Endothelial cell of umbilical vein (primary cell): Measurements from ENCODE around the gene PHF3. TPM values are rescaled to one million over a fixed set of nuclear protein-coding genes. Genes with fewer than 3 reads are reported as not detected.

Source experiments
- Bru-seq: library from RNA; stranded (reverse); fragments of 400-500 nt; gene quantifications from one replicate; lab custom pipeline; 2021; lab: Mats Ljungman, UMichigan
- BruChase-seq, 2 experiments: library from RNA; stranded (reverse); fragments of 400-500 nt; gene quantifications; one replicate each; lab custom pipeline; 2021; lab: Mats Ljungman, UMichigan
- BruUV-seq: library from RNA; stranded (reverse); fragments of 400-500 nt; replicated peaks from 2 replicates; lab custom pipeline; 2021; lab: Mats Ljungman, UMichigan
- CTCF ChIA-PET: fragments of 300-600, 350-600 bp; sonication (Branson Sonifier 250); formaldehyde crosslinking; loops from one replicate; lab custom pipeline; 2021; ENCODE audit warnings: antibody characterized with exemption, inconsistent platforms; lab: Charles Lee
- POLR2A ChIA-PET: fragments of 300-600, 350-600 bp; sonication (Branson Sonifier 250); formaldehyde crosslinking; loops from one replicate; lab custom pipeline; 2021; ENCODE audit warnings: antibody characterized with exemption, inconsistent platforms; lab: Charles Lee
- DNase-seq: peaks from one replicate; pipeline ENCODE4 v3.0.0-alpha.2; 2011; ENCODE audit warnings: low read depth, low spot score
- FAIRE-seq: peaks from 2 replicates; lab custom pipeline; 2011; peaks lifted over from hg19 to GRCh38; lab: Jason Lieb, UNC
- H2AFZ ChIP-seq: 2 replicates; pipeline ENCODE4 v1.6.0; 2012; ENCODE audit warnings: low read depth, low read length, control low read depth, inconsistent platforms
- H3K27ac ChIP-seq: 2 replicates; pipeline ENCODE4 v1.5.1; 2011; ENCODE audit warnings: low read depth, mild to moderate bottlenecking, control low read depth, low read length, moderate library complexity; ENCODE audit not compliant: insufficient read depth
- H3K27me3 ChIP-seq, 2 experiments: 2 replicates each; pipeline versions ENCODE4 v1.6.0 to v1.6.1; 2011; ENCODE audit warnings: low read length in 2 of 2, mixed read lengths in 1 of 2; ENCODE audit not compliant: control insufficient read depth in 2 of 2, insufficient read depth in 2 of 2
- H3K36me3 ChIP-seq, 2 experiments: 2 replicates in 1 of 2; 3 replicates in 1 of 2; pipeline ENCODE4 v1.5.1; 2011; ENCODE audit warnings: low read length in 2 of 2, mild to moderate bottlenecking in 1 of 2, moderate library complexity in 1 of 2; ENCODE audit not compliant: control insufficient read depth in 2 of 2, insufficient read depth in 2 of 2; ENCODE audit errors: extremely low read depth in 1 of 2
- H3K4me1 ChIP-seq: 3 replicates; pipeline ENCODE4 v1.5.1; 2011; ENCODE audit warnings: mild to moderate bottlenecking, low read length; ENCODE audit not compliant: control insufficient read depth, insufficient read depth; ENCODE audit errors: extremely low read depth
- H3K4me2 ChIP-seq: 2 replicates; pipeline ENCODE4 v1.6.1; 2011; ENCODE audit warnings: low read length, control low read depth, mixed read lengths; ENCODE audit not compliant: insufficient read depth
- H3K4me3 ChIP-seq, 3 experiments: fragments of 200-600 bp in 1 of 3; sonication (generic), shearing (Covaris generic) in 1 of 3; replicated peaks in 1 of 3; 2 replicates each; pipeline ENCODE4 v1.5.1; 2011 to 2016; ENCODE audit warnings: control low read depth in 3 of 3, low read length in 3 of 3, mild to moderate bottlenecking in 2 of 3, inconsistent platforms in 1 of 3, low read depth in 1 of 3, moderate library complexity in 1 of 3; ENCODE audit not compliant: insufficient read depth in 1 of 3
- H3K79me2 ChIP-seq: 2 replicates; pipeline ENCODE4 v1.6.0; 2012; ENCODE audit warnings: low read length, inconsistent platforms; ENCODE audit not compliant: control insufficient read depth, insufficient read depth
- H3K9ac ChIP-seq: replicated peaks from 2 replicates; pipeline ENCODE3; 2011; ENCODE audit warnings: low read length, control low read depth; ENCODE audit not compliant: insufficient read depth; ENCODE audit errors: extremely low read depth
- H3K9me1 ChIP-seq: replicated peaks from 3 replicates; pipeline ENCODE4 v1.6.0; 2011; ENCODE audit warnings: mild to moderate bottlenecking, low read length; ENCODE audit not compliant: control insufficient read depth, insufficient read depth; ENCODE audit errors: extremely low read depth
- H3K9me3 ChIP-seq: replicated peaks from 2 replicates; pipeline ENCODE4 v1.5.1; 2012; ENCODE audit warnings: low read length, inconsistent platforms; ENCODE audit not compliant: control insufficient read depth, insufficient read depth
- H4K20me1 ChIP-seq: replicated peaks from 2 replicates; pipeline ENCODE3; 2011; ENCODE audit warnings: mild to moderate bottlenecking, low read length; ENCODE audit not compliant: control insufficient read depth, insufficient read depth; ENCODE audit errors: extremely low read depth
- EZH2 ChIP-seq: IDR thresholded peaks from 2 replicates; pipeline ENCODE4 v1.6.1; 2012; ENCODE audit warnings: borderline replicate concordance, low read depth, mild to moderate bottlenecking, moderate library complexity, low read length, inconsistent platforms; ENCODE audit not compliant: severe bottlenecking
- FOS ChIP-seq: IDR thresholded peaks from 2 replicates; pipeline ENCODE4 v1.6.1; 2011; ENCODE audit warnings: mild to moderate bottlenecking, low read length, moderate library complexity, borderline replicate concordance; ENCODE audit not compliant: insufficient read depth
- GATA2 ChIP-seq: IDR thresholded peaks from 2 replicates; pipeline ENCODE4 v1.7.0; 2011; ENCODE audit warnings: low read depth, mild to moderate bottlenecking, moderate library complexity, mixed read lengths, low read length; ENCODE audit not compliant: insufficient read length, insufficient read depth
- JUN ChIP-seq: IDR thresholded peaks from 2 replicates; pipeline ENCODE4 v1.6.1; 2011; ENCODE audit warnings: borderline replicate concordance, low read depth; ENCODE audit not compliant: insufficient read length, insufficient read depth
- MYC ChIP-seq: IDR thresholded peaks from one replicate; pipeline ENCODE4 v1.6.1; 2011; ENCODE audit warnings: mild to moderate bottlenecking, low read depth, low read length
- POLR2A ChIP-seq: IDR thresholded peaks from 2 replicates; pipeline ENCODE4 v1.6.1; 2012; ENCODE audit warnings: low read depth, mild to moderate bottlenecking, control low read depth, low read length
- POLR2AphosphoS5 ChIP-seq: IDR thresholded peaks from 2 replicates; pipeline ENCODE4 v1.6.1; 2012; ENCODE audit warnings: low read depth, mild to moderate bottlenecking, control low read depth, low read length, moderate library complexity; ENCODE audit not compliant: insufficient read depth
- dilution Hi-C: fragments of 300-500 bp; cut with MboI; formaldehyde crosslinking; loops from one replicate; pipeline ENCODE4 v1.15.0; 2019; ENCODE audit warnings: low sequenced_read_pairs; ENCODE audit not compliant: extremely low pct_ligation_motif_present
- intact Hi-C: fragments of 100-400 bp; cut with micrococcal nuclease; formaldehyde crosslinking; loops from one replicate; pipeline ENCODE4 v1.10.0; 2022
- long read RNA-seq: library from polyadenylated mRNA; stranded (forward); transcript quantifications from one replicate; pipeline ENCODE4 v2.0.0, GENCODE V29; 2021
- polyA minus RNA-seq, 3 experiments: library from RNA; depleted of rRNA, polyadenylated mRNA; stranded (reverse); fragments of >200 nt; gene quantifications; 1 replicate in 1 of 3; 2 replicates in 2 of 3; pipeline ENCODE4 v1.2.3, GENCODE V29; 2011
- polyA plus RNA-seq, 4 experiments: library from polyadenylated mRNA; depleted of rRNA in 3 of 4; stranded (reverse) in 3 of 4; unstranded in 1 of 4; fragments of >200 nt; gene quantifications; 2 replicates each; pipeline versions ENCODE4 v1.2.1 to v1.2.3, GENCODE V29; 2011 to 2012; ENCODE audit warnings: missing spikeins in 1 of 4
- total RNA-seq: library from RNA; stranded (reverse); gene quantifications from 2 replicates; pipeline ENCODE4 v1.2.3, GENCODE V29; 2021
- TF ChIP-seq, protein P1 (sequence below), 2 donors: IDR thresholded peaks; 1 replicate in 1 of 2; 2 replicates in 1 of 2; pipeline ENCODE4 v1.5.1; 2011; ENCODE audit warnings: low read length in 2 of 2, mild to moderate bottlenecking in 2 of 2, moderate library complexity in 2 of 2, control low read depth in 1 of 2, inconsistent platforms in 1 of 2, low read depth in 1 of 2; ENCODE audit not compliant: insufficient read depth in 1 of 2; ENCODE audit errors: extremely low read depth in 1 of 2
- TF ChIP-seq, protein P2 (sequence below): IDR thresholded peaks from 2 replicates; pipeline ENCODE4 v1.6.1; 2011; ENCODE audit not compliant: insufficient read depth, insufficient read length

PHF3 gene, protein sequence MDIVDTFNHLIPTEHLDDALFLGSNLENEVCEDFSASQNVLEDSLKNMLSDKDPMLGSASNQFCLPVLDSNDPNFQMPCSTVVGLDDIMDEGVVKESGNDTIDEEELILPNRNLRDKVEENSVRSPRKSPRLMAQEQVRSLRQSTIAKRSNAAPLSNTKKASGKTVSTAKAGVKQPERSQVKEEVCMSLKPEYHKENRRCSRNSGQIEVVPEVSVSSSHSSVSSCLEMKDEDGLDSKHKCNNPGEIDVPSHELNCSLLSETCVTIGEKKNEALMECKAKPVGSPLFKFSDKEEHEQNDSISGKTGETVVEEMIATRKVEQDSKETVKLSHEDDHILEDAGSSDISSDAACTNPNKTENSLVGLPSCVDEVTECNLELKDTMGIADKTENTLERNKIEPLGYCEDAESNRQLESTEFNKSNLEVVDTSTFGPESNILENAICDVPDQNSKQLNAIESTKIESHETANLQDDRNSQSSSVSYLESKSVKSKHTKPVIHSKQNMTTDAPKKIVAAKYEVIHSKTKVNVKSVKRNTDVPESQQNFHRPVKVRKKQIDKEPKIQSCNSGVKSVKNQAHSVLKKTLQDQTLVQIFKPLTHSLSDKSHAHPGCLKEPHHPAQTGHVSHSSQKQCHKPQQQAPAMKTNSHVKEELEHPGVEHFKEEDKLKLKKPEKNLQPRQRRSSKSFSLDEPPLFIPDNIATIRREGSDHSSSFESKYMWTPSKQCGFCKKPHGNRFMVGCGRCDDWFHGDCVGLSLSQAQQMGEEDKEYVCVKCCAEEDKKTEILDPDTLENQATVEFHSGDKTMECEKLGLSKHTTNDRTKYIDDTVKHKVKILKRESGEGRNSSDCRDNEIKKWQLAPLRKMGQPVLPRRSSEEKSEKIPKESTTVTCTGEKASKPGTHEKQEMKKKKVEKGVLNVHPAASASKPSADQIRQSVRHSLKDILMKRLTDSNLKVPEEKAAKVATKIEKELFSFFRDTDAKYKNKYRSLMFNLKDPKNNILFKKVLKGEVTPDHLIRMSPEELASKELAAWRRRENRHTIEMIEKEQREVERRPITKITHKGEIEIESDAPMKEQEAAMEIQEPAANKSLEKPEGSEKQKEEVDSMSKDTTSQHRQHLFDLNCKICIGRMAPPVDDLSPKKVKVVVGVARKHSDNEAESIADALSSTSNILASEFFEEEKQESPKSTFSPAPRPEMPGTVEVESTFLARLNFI (N-terminal part only)
- 29.6 and 29.9 TPM in 2 replicates for total RNA-seq
- polyA plus RNA-seq: 3.9 and 4.6 TPM in 2 replicates
- 7.1 and 7.2 TPM in 2 replicates for polyA plus RNA-seq (2011; cell fraction: cytosol; rRNA removed)
- polyA plus RNA-seq (2011; cell fraction: nucleus; rRNA removed): 14.5 and 18.0 TPM in 2 replicates
- 11.9 and 18.6 TPM in 2 replicates for polyA plus RNA-seq (2012)
- 15.2 and 20.6 TPM in 2 replicates for polyA minus RNA-seq
- 32.4 TPM for polyA minus RNA-seq (2011; cell fraction: cytosol; rRNA and poly(A)+ RNA removed)
- 49.1 and 56.3 TPM in 2 replicates for polyA minus RNA-seq (2011; cell fraction: nucleus; rRNA and poly(A)+ RNA removed)
- percentile 89 among the genes with signal in this experiment for Bru-seq, nascent RNA
- BruChase-seq, experiment 1, labeled RNA remaining after a 6-hour chase: percentile 81 among the genes with signal in this experiment
- percentile 82 among the genes with signal in this experiment for BruChase-seq, experiment 2, labeled RNA remaining after a 2-hour chase
- long read RNA-seq, full-length matches to known transcripts: 1 of 7 reads
- long read RNA-seq, partial matches to known transcripts: 0 of 7 reads
- long read RNA-seq, other reads (novel, unspliced or antisense): 6 of 7 reads

DNA sequence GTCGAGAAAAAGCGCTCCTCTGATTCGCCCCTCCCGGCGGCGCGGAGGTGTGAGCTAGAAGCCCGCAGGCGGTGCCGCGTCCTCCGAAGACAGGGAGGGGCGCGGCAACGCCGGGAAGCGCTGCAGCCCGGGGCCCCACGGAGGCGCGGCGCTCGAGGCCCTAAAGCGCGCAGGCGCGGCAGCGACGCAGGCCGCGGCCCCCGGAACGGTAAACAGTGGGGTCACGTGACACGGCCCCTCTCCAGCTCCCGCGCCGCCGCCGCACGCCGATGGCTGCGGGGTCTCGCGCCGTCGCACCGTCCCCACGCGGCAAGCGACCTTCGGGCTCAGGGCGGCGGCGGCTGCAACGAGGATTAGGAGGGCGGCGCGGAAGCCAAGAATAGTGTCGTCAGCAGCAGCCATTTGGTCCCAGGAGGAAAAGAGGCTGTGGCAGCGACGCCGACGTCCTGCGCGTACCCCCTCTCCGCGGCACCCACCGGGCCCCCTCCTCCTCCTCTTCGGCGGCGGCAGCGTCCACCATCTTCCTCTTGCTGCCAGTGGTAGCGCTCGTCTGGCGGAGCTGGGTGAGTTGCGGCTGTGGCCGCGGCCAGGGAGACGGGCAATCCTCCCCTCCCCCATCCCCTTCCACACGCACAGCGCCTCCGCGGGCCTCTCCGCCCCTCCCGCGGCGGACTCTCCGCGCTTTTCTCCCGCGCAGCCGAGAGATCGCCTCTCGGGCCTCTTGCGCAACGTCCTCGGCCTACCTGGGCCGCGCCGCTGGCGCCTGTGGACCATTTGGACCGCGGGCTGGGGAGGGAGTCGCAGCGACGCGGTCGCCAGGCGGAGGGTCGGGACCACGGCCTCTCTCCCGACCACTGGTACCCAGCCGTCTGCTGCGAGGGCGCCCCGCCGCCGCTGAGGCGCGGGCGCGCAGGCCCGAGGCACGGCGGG is at the start of gene PHF3:
Gene PHF3 (plus strand): TSS at position 215 of the 930 bp plus-strand sequence. CDS start 10,750 bp downstream, outside the sequence.
- peak within 1 kb of the TSS; percentile 83 for H3K27ac ChIP-seq
- H3K27me3 ChIP-seq: peaks cover 6 to 12% of the 10 kb centered on the region in 2 experiments
- H3K9ac ChIP-seq: peak within 1 kb of the TSS; percentile 91
- H4K20me1 ChIP-seq: peaks cover 7% of the 10 kb centered on the region
- BruUV-seq: no TSS peak
- intact Hi-C loops (loop anchor here (1.0 to 5.0 kb wide), 6 partner anchors 37 to 171 kb away; partner anchors contain the start of genes LOC128125822 and PTP4A1), dilution Hi-C loops (no loop called here)
- ChIA-PET CTCF (interaction anchor here (0.9 to 4.7 kb wide), 12 partner anchors 9 to 283 kb away, joined by 3 to 42 read pairs (median 4); no protein-coding TSS in a partner anchor), POLR2A (interaction anchor here (0.8 to 1.7 kb wide), 2 partner anchors 27 to 62 kb away, joined by 3 read pairs; no protein-coding TSS in a partner anchor)
- H3K4me1 ChIP-seq: peaks cover 14% of the 10 kb centered on the region
- H3K4me3 ChIP-seq: peak within 1 kb of the TSS; percentile 75 to 96 (median 92)
- FAIRE-seq: peak; percentile 82
- no peaks in the 10 kb centered on the region for H3K9me3 ChIP-seq
- H3K36me3 ChIP-seq: no peaks in the 10 kb centered on the region
- TF ChIP-seq FOS: no peak
- TF ChIP-seq, protein P1, sequence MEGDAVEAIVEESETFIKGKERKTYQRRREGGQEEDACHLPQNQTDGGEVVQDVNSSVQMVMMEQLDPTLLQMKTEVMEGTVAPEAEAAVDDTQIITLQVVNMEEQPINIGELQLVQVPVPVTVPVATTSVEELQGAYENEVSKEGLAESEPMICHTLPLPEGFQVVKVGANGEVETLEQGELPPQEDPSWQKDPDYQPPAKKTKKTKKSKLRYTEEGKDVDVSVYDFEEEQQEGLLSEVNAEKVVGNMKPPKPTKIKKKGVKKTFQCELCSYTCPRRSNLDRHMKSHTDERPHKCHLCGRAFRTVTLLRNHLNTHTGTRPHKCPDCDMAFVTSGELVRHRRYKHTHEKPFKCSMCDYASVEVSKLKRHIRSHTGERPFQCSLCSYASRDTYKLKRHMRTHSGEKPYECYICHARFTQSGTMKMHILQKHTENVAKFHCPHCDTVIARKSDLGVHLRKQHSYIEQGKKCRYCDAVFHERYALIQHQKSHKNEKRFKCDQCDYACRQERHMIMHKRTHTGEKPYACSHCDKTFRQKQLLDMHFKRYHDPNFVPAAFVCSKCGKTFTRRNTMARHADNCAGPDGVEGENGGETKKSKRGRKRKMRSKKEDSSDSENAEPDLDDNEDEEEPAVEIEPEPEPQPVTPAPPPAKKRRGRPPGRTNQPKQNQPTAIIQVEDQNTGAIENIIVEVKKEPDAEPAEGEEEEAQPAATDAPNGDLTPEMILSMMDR (IDR thresholded peaks at IDR 0.05; ENCODE audit: extremely low read depth in 1 of 2, insufficient read depth in 1 of 2, low read depth in 1 of 2, low read length in 2 of 2): peak in 1 of 2 donors; percentile 3
- TF ChIP-seq JUN: no peak
- peak; percentile 60 for TF ChIP-seq POLR2A
- TF ChIP-seq GATA2: no peak
- TF ChIP-seq MYC: no peak
- peak; percentile 63 for TF ChIP-seq POLR2AphosphoS5
- TF ChIP-seq, protein P2, sequence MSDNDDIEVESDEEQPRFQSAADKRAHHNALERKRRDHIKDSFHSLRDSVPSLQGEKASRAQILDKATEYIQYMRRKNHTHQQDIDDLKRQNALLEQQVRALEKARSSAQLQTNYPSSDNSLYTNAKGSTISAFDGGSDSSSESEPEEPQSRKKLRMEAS: peak; percentile 61
- TF ChIP-seq EZH2: no peak
- peaks cover 47% of the 10 kb centered on the region for H3K79me2 ChIP-seq
- peak within 1 kb of the TSS; percentile 97 for H2AFZ ChIP-seq
- no peaks in the 10 kb centered on the region for H3K9me1 ChIP-seq
- H3K4me2 ChIP-seq: peak within 1 kb of the TSS; percentile 98
- DNase-seq: peak; percentile 87
